ENCODE results near the gene IL3. TPM values are rescaled to one million over a fixed set of nuclear protein-coding genes. Genes with fewer than 3 reads are reported as not detected.

Gene IL3
- total and polyA plus RNA-seq, 2 of the 4 experiments (the other 2 are of a cell fraction), result not detected

DNA sequence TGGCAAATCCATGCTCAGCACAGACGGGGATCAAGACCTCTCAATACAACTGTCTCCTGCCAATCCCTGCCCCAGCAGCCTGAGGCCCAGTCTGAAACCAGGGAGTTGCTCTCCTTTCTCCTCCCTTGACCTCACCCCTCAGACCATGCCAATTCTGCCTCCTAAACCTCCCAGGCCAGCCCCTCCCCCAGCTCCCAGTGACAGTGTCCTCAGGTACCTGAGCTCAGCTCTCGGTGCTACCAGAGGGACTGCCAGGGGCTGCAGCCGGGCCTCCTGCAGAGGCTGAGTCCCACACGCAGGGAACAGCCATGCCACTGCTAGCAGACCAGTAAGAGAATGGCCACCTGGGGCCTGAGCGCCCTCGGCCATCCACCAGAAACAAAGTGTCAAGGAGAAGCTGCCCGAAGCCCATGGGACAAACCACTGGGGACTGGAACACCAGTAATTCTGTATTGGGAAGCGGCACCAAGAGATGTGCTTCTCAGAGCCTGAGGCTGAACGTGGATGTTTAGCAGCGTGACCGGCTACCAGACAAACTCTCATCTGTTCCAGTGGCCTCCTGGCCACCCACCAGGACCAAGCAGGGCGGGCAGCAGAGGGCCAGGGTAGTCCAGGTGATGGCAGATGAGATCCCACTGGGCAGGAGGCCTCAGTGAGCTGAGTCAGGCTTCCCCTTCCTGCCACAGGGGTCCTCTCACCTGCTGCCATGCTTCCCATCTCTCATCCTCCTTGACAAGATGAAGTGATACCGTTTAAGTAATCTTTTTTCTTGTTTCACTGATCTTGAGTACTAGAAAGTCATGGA is 557 bp upstream of the IL3 start:
- H3K14ac ChIP-seq (replicated peaks; ENCODE audit: low read depth, low read length), result no peak overlapping the region
- H4K5ac ChIP-seq (ENCODE audit: low read depth, low read length), result no peak overlapping the region
- POLR2A ChIA-PET (ENCODE audit: unreplicated experiment), result no interaction called here
- TF ChIP-seq, protein P1, sequence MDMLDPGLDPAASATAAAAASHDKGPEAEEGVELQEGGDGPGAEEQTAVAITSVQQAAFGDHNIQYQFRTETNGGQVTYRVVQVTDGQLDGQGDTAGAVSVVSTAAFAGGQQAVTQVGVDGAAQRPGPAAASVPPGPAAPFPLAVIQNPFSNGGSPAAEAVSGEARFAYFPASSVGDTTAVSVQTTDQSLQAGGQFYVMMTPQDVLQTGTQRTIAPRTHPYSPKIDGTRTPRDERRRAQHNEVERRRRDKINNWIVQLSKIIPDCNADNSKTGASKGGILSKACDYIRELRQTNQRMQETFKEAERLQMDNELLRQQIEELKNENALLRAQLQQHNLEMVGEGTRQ (IDR thresholded peaks at IDR 0.05; ENCODE audit: low read depth, low read length), result no peak
- no peak for TF ChIP-seq MXI1 (IDR thresholded peaks at IDR 0.05; ENCODE audit: borderline replicate concordance, low read depth, low read length)
- H2BK120ac ChIP-seq (ENCODE audit: low read depth, low read length), result no peak overlapping the region
- no peak overlapping the region for H3K4me3 ChIP-seq (ENCODE audit: insufficient read depth, low read depth, low read length)
- H3K27ac ChIP-seq (ENCODE audit: insufficient read depth, low read length), result no peak overlapping the region
- no peak overlapping the region for H2BK15ac ChIP-seq (ENCODE audit: low read depth, low read length)
- no peak overlapping the region for H3K18ac ChIP-seq (ENCODE audit: low read depth, low read length)
- H3K4me2 ChIP-seq (ENCODE audit: low read depth, low read length), result no peak overlapping the region
- ATAC-seq (ENCODE audit: low read depth), result no peak
- intact Hi-C loops (cut with micrococcal nuclease), result loop anchor here (5.0 to 10.0 kb wide), 2 partner anchors 302 to 435 kb away; partner anchors contain the start of gene IRF1
- H2AK5ac ChIP-seq (ENCODE audit: low read depth, low read length), result no peak overlapping the region
- H4K8ac ChIP-seq (ENCODE audit: low read depth in 2 of 2, low read length in 2 of 2), result no peak overlapping the region
- H3K23ac ChIP-seq (ENCODE audit: low read depth, low read length), result no peak overlapping the region
- WGBS, 2 experiments (ENCODE audit: extremely low coverage in 2 of 2, insufficient read length in 1 of 2), result 100% methylated on average over 4 of the region's 13 CpGs; no CpG with 5 or more reads in 1 of the 2 experiments
- H3K56ac ChIP-seq (ENCODE audit: extremely low read depth, insufficient read depth, low read length), result no peak overlapping the region
- no peaks in the 10 kb centered on the region for H3K79me1 ChIP-seq (ENCODE audit: low read depth in 1 of 2, low read length in 2 of 2)
- no peaks in the 10 kb centered on the region for H4K20me1 ChIP-seq (ENCODE audit: insufficient read depth, low read length)
- no peaks in the 10 kb centered on the region for H3K36me3 ChIP-seq (ENCODE audit: control insufficient read depth, insufficient read depth, low read length)
- in situ Hi-C loops (cut with MboI; ENCODE audit: low sequenced_read_pairs), result loop anchor here (10.0 kb wide), 1 partner anchor 305 kb away; the partner anchor contains the start of gene SLC22A5
- no peak overlapping the region for H2AFZ ChIP-seq (replicated peaks; ENCODE audit: low read length, poor library complexity)
- no peak overlapping the region for H4K91ac ChIP-seq (ENCODE audit: insufficient read depth, low read depth, low read length)
- no peak overlapping the region for H2BK20ac ChIP-seq (ENCODE audit: low read depth, low read length)
- H3K9me1 ChIP-seq (ENCODE audit: insufficient read depth, low read length), result no peaks in the 10 kb centered on the region
- H2BK5ac ChIP-seq (ENCODE audit: low read depth, low read length, poor library complexity, severe bottlenecking), result no peak overlapping the region
- H3K4ac ChIP-seq (ENCODE audit: low read depth, low read length), result no peak overlapping the region
- H2AK9ac ChIP-seq (replicated peaks; ENCODE audit: low read depth, low read length, poor library complexity), result no peak overlapping the region
- dilution Hi-C loops (cut with HindIII; ENCODE audit: low sequenced_read_pairs, unreplicated experiment), result no loop called here
- H3K9ac ChIP-seq (ENCODE audit: low read depth, low read length), result no peak overlapping the region
- H3K9me3 ChIP-seq (ENCODE audit: control insufficient read depth, insufficient read depth, low read length), result no peaks in the 10 kb centered on the region
- H3K27me3 ChIP-seq (ENCODE audit: control insufficient read depth, insufficient read depth, low read length), result peaks cover 11% of the 10 kb centered on the region; the same call in 1 of the 2 replicates
- H3K4me1 ChIP-seq (ENCODE audit: control insufficient read depth, insufficient read depth, low read length), result 0 out of 2 replicates have a peak, but pooled peaks cover 1% of the 10 kb centered on the region
- CTCF ChIA-PET, result no interaction called here
- no TSS peak for BruUV-seq (replicated peaks)
- DNase-seq, result no peak
